Peyer's patch (tissue), 4 donors: ENCODE measurements around the gene PTTG2.

ENCODE experiments used
- CTCF ChIP-seq, 6 experiments: fragments of 450-650 bp in 4 of 6; fragments of 200-600 bp in 2 of 6; sonication (generic) in 1 of 6; IDR thresholded peaks; one replicate each; pipeline ENCODE4 v1.5.1; 2017 to 2019; ENCODE audit warnings: antibody characterized with exemption in 6 of 6, mild to moderate bottlenecking in 3 of 6, moderate library complexity in 1 of 6
- POLR2A ChIP-seq, 2 donors: fragments of 450-650 bp; IDR thresholded peaks; one replicate each; pipeline ENCODE4 v1.5.1; 2017; ENCODE audit warnings: antibody characterized with exemption in 2 of 2, mild to moderate bottlenecking in 2 of 2, moderate library complexity in 2 of 2

- TF ChIP-seq CTCF (IDR thresholded peaks at IDR 0.05), result no peak
- TF ChIP-seq POLR2A (IDR thresholded peaks at IDR 0.05), result no peak
Measured at GRCh38 chr4:37976991-37977470, 16.8 kb downstream of the PTTG2 start.
